AG04449 (cell line): Measurements from ENCODE around the gene ADAMTS7.
A peak's percentile ranks its signal among the peaks of the same experiment; 100 is the strongest.
"Not testable (repeated sequence)": the region's sequence is repeated elsewhere in the genome, so short reads cannot be mapped to it uniquely, and the experiment has no call there.

Experiments used
- CTCF ChIA-PET: fragments of 350-600 bp; formaldehyde crosslinking; extraction: SDS; loops from one replicate; lab custom pipeline; 2021; ENCODE audit warnings: antibody characterized with exemption; lab: Yijun Ruan, JAX
- POLR2A ChIA-PET: fragments of 400-600, 350-600 bp; formaldehyde crosslinking; extraction: SDS; loops from one replicate; lab custom pipeline; 2020; ENCODE audit warnings: antibody characterized with exemption, inconsistent platforms; lab: Yijun Ruan, JAX
- DNase-seq: peaks from one replicate; pipeline ENCODE4 v3.0.0-alpha.2; 2010; ENCODE audit warnings: low read depth, low spot score
- H3K4me3 ChIP-seq: 2 replicates; pipeline ENCODE4 v1.5.1; 2011; ENCODE audit warnings: low read depth, mild to moderate bottlenecking, control low read depth, low read length
- CTCF ChIP-seq: IDR thresholded peaks from one replicate; pipeline ENCODE4 v1.5.1; 2011; ENCODE audit warnings: mild to moderate bottlenecking, moderate library complexity, low read length, control low read depth, inconsistent platforms; ENCODE audit not compliant: insufficient read depth; ENCODE audit errors: missing control alignments

The ADAMTS7 gene

GRCh38 chr15:78757636-78757905 lies 53.7 kb downstream of the ADAMTS7 start:
- POLR2A ChIA-PET = no interaction called here
- H3K4me3 ChIP-seq = no peak overlapping the region
- TF ChIP-seq CTCF = no peak
- CTCF ChIA-PET = no interaction called here
- DNase-seq = no peak

GRCh38 chr15:78756781-78757635 lies 54.3 kb downstream of the ADAMTS7 start:
- DNase-seq = peak; percentile 26
- CTCF ChIA-PET, H3K4me3 ChIP-seq, POLR2A ChIA-PET: not testable (repeated sequence)

GRCh38 chr15:78755900-78756591 lies 55.2 kb downstream of the ADAMTS7 start:
- POLR2A ChIA-PET, H3K4me3 ChIP-seq, CTCF ChIA-PET: not testable (repeated sequence)
- peak; percentile 16 for TF ChIP-seq CTCF
- peak; percentile 31 for DNase-seq

GRCh38 chr15:78754637-78755280 lies 56.5 kb downstream of the ADAMTS7 start:
- POLR2A ChIA-PET, DNase-seq, H3K4me3 ChIP-seq: not testable (repeated sequence)
- CTCF ChIA-PET = interaction anchor here (1.2 kb wide), 1 partner anchor 136 kb away, joined by 3 read pairs; no protein-coding TSS in a partner anchor

- DNase-seq, H3K4me3 ChIP-seq, POLR2A ChIA-PET, CTCF ChIA-PET: not testable (repeated sequence)
Measured at GRCh38 chr15:78753751-78754535, 57.3 kb downstream of the ADAMTS7 start.

- DNase-seq, POLR2A ChIA-PET, H3K4me3 ChIP-seq: not testable (repeated sequence)
- CTCF ChIA-PET = interaction anchor here (1.7 to 4.4 kb wide), 2 partner anchors 13 to 133 kb away, joined by 4 to 25 read pairs; no protein-coding TSS in a partner anchor
Measured at GRCh38 chr15:78753359-78753659, 58.0 kb downstream of the ADAMTS7 start.

- POLR2A ChIA-PET = no interaction called here
- no peak for DNase-seq
- H3K4me3 ChIP-seq = no peak overlapping the region
- TF ChIP-seq CTCF = no peak
- CTCF ChIA-PET = interaction anchor here (1.3 to 4.4 kb wide), 6 partner anchors 13 to 138 kb away, joined by 3 to 25 read pairs (median 4); no protein-coding TSS in a partner anchor
Measured at GRCh38 chr15:78752492-78753358, 58.5 kb downstream of the ADAMTS7 start.
